Stimulated activated CD8-positive, alpha-beta memory T cell treated with anti-CD3 and anti-CD28 coated beads, Interleukin-15, amount 100 ng/mL, for 1 hour (primary cell): ENCODE data around the gene RAPGEFL1.
A peak's percentile ranks its signal among the peaks of the same experiment; 100 is the strongest.
"Not testable (repeated sequence)": the region's sequence is repeated elsewhere in the genome, so short reads cannot be mapped to it uniquely, and the experiment has no call there.

ENCODE experiments used
- DNase-seq: peaks from one replicate; pipeline ENCODE4 v3.0.0-alpha.2; 2020; ENCODE audit warnings: low read depth

The RAPGEFL1 gene

DNA sequence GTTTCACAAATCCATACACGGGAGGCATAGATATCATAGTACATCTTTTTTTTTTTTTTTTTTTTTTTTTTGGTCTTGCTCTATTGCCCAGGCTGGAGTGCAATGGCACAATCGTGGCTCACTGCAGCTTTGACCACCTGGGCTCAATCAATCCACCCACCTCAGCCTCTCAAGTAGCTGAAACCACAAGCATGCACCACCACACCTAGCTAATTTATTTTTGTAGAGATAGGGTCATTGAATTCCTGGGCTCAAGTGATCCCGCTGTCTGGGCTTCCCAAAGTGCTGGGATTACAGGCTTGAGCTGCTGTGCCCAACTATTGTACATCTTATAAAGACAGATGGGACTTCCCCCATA, 3.5 kb upstream of the RAPGEFL1 start:
- DNase-seq = no peak

DNA sequence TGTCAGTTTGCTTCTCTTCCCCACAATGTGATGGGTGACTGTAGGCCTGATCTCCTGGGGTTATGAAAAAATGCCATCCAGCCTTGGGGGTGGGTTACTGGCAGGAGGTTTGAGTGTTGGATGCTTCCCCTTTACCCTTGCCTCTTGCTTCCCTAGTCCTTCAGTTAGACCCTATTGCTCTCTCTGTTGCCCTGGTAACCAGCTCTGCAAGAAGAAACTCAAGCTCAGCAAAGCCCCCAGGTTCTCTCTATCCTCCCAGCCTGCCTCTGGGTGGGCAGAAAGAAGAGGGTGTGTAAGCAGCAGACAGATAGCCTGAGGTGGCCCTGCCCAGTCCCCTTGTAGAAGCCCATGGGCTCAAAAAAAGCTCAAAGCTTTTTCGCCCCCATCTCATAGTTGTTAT, 2.8 kb upstream of the RAPGEFL1 start:
- no peak for DNase-seq

DNA sequence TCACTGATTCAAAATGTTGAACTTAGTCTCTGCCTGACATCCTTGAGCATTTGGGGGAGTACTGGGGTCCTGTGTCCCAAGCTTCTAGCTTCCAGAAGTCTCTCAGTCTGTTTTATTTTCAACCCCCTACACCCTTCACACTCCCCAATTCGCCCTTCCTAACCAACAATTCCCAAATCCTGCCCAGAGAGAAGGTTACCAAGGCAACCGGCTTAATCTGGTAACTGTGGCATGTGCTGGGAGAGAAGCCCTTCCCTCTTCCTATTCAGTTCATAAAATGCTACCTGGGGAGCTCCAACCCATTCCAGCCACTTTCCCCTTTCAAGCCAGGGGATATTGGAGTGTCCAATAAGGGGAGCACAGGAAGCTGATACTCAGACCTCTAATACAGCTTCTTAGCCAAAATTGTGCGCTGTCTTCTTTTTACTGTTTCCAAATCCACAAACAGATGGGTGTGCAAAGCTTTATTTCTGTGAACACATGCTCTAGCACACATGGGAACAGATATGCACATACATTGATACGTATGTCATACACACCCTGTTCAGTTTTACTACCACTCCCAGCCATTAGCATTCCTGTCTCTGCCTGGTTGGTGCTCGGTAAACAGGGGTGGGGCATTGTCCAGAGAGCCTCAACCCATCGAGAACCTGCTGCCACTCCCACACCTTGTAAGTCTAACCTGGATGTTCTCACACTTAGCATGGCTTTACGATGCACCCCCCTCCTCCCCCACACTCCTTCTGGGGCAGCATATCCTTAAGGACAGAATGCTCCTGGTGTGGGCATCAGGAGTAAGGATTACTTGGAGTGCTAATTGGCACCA, 1.1 kb upstream of the RAPGEFL1 start:
- DNase-seq = no peak

DNA sequence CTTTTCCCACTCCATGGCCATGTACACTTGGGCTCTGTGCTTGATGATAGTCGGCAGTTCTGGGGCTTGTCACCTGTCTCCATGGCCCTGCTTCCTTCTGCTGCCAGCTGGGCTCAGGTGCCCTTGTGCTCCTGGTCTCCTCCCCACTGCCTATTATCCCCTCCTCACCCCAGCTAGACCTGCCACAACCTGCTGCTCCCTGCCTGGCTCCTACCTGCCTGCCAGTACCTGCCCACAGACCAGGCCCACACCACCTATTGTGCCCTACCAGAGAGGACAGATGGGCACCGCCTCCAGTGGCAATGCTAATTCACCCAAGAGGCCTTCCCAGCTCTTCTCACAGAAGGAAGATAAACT, 538 bp upstream of the RAPGEFL1 start:
- DNase-seq = no peak

DNA sequence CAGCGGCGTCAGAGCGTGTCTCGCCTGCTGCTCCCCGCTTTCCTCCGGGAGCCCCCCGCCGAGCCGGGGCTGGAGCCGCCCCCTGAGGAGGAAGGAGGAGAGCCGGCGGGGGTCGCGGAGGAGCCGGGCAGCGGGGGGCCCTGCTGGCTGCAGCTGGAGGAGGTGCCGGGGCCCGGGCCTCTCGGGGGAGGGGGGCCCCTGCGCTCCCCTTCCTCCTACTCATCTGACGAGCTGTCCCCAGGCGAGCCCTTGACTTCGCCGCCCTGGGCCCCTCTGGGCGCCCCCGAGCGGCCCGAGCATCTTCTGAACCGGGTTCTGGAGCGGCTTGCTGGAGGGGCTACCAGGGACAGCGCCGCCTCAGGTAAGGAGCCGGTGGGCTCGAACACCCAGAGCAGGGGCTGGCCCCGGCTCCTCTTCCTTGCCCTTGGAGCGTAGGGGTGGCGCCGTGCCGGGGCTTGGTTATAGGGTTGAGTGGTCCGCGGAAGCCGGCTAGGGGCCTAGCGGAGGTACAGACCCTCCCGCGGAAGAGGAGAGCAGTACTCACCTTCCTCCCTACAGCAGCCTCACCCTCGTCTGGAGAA, 841 bp downstream of the RAPGEFL1 start:
- no peak for DNase-seq

DNA sequence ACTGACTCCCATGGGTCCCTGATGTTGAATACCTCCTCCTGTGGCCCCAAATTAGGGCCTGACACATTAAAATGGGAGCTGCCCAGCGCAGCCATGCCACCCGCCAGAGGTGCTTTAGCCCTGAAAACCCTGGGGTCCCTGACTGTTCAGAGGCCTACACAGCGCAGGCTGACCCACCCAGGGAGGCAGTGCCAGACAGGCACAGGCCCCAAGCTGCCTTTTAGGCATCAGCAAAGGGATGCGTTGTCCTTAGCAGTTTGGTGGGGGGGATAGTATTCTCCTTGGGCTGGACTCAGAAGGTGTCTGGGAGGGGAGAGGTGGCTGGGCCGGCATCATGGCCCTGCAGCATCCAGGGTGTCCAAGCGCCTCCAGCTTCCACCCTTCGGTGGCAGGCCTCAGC, 1.4 kb downstream of the RAPGEFL1 start:
- DNase-seq = no peak

DNA sequence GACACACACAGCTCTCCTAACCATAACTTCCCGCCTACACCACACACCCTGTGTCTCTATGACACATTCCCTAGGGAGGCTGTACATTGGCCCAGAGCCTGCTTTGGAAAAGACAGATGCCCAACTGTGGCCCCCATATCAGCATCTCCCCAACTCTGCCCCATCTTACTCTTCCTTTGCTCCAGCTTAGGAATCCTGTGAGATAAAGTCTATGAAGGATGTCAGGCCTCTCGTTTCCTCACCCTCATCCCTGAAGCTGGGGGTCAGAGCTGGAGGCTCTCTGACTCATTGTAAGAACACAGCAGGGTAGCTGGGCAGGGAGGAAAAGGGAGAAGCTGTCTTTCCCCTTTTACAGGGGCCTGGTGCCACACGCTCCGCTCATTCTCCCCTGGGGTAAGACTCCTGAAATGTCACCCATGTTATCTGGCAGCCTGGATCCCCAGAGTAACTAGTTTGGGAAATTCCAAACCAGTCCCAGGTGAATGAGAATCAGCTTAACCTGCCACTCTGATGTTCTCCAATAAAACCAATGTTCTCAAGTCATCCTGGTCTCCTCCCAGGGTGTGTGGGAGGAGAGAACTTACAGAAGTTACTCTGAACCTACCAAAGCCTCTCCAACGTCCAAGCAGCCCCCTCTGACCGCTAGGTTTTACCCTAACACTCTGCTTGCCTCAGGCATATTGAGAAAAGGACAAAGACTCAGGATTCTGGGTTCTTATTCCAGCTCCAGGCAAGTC, 2.8 kb downstream of the RAPGEFL1 start:
- no peak for DNase-seq

DNA sequence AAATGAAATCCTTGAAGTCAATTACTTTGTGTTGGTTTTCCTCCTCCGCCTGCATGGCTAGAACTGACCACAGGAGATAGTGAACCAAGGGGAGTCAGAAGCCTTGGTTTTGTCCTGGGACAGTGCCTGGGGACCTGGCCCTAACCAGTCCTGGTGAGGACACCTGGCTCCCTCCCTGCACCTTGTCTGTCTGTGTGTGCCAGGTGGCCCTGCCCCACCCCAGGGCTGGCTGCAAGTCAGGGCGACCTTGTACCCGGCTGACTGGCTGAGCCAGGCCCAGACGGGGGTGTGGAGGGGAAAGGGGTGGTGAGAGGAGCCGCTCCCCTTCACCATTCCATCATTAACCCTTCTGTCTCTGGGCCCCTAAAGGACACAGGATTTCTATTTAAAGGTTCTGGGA, 3.4 kb downstream of the RAPGEFL1 start:
- no peak for DNase-seq

DNA sequence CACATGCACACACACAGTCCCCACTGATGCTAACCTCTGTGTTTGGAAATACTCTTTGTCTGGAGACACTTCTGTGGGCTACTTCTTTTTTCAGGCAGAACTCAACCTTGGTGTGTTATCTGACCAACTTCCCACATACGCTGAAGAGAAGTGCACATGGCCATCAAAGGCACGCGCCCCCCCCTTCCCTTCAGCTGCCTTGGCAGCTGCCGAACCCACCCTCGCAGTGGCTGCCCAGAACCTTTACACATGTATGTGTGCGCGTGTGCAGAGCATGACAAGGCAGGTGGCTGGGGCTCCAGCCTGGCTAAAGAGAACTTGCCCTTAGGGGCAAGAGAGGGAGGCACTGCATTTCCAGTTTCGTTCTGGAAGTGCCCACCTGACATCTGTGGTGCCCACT, 3.9 kb downstream of the RAPGEFL1 start:
- no peak for DNase-seq

DNA sequence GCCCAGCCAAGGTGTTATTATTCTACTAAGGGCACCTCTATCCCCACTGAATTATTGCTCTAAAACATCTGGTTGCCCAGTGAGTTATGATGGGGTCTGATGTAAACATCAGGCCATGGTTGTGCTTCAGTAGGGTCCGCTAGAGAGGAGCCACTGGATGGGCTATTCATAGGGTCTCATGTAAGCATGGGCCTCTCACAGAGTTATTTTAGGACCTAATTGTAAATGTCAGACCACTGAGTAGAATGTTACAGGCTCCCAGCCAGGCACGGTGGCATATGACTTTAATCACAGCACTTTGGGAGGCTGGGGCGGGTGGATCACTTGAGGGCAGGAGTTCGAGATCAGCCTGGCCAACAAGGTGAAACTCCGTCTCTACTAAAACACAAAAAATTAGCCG, 5.3 kb downstream of the RAPGEFL1 start:
- no peak for DNase-seq

DNA sequence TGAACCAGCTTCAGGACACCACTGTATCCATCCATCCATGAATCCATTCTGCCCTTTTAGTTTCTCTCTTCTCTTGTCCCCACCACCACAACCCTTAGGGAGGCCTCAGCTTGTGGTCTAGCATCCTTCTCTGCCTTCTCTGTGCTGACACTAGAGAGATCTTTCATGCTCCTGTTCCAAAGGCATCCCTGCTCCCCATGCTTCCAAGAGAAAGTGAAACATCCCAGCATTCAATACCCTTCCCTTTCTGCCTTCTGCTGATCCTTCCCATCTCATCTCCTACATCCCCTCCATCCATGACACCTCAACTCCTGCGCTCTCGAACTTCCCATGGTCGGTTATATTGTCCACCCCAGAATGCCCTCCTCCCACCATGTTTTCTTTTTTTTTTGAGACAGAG, 10.0 kb downstream of the RAPGEFL1 start:
- no peak for DNase-seq

DNA sequence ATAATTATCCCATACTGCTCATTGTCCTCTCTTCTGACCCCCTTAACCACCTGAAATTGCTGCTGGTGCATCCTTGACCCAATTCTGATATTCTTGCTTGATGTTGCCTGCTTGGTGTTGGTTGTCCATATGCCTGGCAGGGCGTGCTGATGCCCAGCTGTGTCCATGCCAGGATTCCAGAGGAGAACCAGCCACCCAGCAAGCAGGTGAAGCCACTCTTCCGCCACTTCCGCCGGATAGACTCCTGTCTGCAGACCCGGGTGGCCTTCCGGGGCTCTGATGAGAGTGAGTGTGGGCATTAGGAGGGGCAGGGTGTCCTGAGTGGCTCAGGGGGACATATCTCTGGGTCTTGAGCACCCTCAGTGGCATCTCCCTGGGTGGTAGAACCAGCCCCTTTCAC, 11.4 kb downstream of the RAPGEFL1 start:
- no peak for DNase-seq

DNA sequence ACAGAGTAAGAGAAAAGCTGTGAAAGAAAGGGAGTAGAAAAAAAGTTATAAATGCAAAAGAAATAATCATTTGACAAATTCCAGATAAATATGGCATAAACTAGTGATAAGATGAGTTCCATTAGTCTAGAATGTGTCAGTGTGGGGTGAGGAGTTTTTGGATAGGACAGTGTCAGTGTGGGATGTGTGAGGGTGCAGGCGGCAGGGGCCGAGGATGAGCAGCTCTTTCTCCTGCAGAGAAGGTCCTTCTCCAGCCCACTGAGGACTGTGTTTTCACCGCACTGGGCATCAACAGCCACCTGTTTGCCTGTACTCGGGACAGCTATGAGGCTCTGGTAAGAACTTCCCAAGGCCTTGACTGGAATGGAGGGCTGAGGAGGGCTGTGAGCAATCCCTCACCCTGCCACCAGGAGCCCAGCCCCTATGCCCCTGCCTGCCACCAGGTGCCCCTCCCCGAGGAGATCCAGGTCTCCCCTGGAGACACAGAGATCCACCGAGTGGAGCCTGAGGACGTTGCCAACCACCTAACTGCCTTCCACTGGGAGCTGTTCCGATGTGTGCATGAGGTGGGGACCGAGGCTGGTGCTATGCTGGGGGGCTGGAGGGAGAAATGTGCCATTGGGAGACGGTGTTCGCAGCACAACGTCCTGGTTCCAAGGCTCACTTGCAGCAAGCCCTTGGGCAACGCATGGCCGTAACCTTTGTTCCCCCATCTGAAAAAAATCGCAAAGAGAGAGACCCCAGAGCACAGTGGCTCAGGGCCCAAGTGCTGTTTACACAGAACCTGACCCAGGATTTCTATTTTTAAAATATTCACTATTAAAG, 13.1 kb downstream of the RAPGEFL1 start:
- DNase-seq = no peak

DNA sequence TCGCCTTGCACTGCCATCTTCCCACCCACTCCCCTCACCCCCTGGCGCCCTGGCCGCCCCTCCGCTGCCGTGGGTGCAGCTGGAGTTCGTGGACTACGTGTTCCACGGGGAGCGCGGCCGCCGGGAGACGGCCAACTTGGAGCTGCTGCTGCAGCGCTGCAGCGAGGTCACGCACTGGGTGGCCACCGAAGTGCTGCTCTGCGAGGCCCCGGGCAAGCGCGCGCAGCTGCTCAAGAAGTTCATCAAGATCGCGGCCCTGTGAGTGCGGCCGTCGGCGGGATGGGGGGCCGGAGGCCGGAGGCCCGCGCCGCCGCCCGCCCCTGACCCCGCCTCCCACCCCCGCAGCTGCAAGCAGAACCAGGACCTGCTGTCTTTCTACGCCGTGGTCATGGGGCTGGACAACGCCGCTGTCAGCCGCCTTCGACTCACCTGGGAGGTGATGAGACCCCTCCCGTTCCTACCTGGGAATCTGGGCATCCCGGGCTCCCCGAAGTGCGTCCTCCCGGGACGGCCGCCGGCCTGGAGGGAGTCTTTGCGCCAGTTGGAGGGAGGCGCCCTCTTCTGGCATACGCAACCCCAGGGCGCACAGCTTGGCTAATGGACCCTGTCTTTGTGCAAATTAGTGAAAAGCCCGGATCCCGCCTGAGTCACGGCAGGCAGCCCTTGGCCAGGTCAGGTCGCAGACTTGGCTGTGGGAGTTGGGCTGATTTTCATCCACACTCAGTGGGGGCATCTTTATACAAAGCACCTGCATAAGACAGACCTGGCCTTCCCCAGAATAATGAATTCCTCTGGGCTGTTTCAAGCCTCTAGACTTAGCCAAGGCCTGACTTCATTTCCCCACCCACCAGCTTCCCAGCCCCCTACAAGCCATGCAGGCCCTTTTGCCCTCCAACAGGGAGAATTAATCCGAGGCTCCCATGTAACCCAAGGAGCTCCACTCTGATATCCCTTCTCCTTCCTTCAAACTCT, 14.3 kb downstream of the RAPGEFL1 start:
- peak; percentile 44 for DNase-seq

DNA sequence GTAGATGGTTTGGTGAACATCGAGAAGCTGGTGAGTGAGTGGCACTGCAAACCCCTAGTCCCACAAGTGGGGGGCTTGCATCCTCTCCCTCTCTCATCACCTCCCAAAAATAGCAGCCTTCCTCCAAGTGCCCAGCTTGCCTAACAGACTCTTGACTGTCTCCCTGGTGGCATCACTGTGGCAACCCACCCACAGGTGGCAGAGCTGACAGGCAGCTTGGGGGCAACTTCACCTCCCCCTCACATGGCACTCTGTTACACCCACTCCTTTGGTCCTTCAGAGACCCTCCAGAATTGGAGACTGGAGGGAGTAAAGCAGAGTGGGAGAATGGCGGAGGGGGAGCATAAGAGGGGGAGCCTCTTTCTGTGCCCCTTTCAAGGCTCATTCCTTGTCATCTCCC, 15.7 kb downstream of the RAPGEFL1 start:
- no peak for DNase-seq

DNA sequence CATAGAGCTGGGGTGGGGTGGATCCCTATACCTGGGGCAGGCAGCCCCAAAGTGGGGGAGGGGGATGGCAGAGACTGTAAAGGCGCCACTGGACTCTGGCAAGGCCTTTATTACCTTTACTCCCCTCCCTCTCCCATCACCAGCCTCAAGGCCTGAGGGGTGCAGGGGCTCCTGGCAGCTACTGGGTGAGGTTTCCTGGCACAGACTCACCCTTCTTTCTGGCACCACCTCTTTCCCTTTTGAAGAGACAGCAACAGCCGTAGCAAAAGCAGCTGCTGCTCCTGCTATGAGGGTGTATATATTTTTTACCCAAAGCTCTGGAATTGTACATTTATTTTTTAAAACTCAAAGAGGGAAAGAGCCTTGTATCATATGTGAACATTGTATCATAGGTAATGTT, 17.6 kb downstream of the RAPGEFL1 start:
- DNase-seq = no peak

DNA sequence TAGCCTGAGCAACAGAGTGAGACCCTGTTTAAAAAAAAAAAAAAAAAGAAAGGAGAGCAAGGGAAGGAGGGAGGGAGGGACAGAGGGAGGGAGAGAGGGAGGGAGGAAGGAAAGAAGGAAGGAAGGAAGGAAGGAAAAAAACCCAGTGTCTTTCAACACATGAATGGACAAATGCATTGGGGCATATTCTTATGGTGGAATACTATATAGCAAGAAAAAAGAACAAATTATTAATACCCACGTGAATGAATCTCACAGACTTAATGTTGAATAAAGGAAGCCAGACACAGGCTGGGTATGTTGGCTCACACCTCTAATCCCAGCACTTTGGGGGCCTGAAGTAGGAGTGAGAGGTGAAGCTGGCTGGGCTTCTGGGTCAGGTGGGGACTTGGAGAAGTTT, 20.3 kb downstream of the RAPGEFL1 start:
- DNase-seq = no peak

DNA sequence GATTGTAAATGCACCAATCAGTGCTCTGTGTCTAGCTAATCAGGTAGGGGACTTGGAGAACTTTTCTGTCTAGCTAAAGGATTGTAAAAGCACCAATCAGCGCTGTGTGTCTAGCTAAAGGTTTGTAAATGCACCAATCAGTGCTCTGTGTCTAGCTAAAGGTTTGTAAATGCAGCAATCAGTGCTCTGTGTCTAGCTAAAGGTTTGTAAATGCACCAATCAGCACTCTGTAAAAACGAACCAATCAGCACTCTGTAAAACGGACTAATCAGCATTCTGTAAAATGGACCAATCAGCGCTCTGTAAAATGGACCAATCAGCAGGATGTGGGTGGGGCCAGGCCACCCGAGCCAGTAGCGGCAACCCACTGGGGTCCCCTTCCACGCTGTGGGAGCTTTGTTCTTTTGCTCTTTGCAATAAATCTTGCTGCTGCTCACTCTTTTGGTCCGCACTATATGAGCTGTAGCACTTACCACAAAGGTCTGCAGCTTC, 20.7 kb downstream of the RAPGEFL1 start:
- not testable (repeated sequence) for DNase-seq

DNA sequence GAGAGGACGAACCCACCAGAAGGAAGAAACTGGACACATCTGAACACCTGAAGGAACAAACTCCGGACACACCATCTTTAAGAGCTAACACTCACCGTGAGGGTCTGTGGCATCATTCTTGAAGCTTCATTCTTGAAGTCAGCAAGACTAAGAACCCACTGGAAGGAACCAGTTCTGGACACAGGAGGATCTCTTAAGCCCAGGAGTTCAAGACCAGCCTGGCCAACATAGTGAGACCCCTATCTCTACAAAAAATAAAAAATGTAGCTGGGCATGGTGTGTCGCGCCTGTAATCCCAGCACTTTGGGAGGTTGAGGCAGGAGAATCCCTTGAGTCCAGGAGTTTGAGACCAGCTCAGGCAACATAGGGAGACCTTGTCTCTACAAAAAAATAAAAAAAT, 21.3 kb downstream of the RAPGEFL1 start:
- DNase-seq = no peak

DNA sequence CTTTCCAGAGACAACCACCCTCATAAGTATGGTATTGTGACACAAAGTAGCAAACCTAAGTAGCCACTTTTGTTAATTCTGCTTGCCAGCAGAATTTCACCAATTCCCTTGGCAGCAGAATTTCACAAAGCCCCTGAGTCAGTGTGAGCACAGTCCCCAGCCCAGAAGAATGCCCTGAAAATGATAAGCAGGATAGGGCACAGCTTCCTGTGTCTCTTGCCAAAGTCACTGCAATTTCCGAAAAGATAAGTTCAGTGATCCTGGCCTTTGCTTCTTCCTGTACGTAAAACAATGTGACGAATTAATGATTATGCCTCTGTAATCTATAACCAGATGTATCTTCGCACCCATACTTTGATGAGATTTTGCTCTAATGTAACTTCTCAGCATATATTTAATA, 25.9 kb downstream of the RAPGEFL1 start:
- no peak for DNase-seq

DNA sequence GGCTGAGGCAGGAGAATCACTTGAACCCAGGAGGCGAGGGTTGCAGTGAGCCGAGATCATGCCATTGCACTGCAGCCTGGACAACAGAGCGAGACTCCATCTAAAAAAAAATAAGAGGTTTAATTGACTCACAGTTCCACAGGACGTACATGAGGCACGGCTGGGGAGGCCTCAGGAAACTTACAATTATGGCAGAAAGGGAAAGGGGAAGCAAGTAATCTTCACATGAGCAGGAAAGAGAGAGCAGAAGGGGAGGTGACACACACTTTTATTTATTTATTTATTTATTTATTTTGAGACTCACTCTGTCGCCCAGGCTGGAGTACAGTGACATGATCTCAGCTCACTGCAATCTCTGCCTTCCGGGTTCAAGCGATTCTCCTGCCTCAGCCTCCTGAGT, 28.9 kb downstream of the RAPGEFL1 start:
- DNase-seq = not testable (repeated sequence)
